IMR-90 (cell line): ENCODE measurements around the gene CRYGS. TPM values are rescaled to one million over a fixed set of nuclear protein-coding genes. Genes with fewer than 3 reads are reported as not detected.

Experiments used
- ATAC-seq: fragments of 200-7000 bp; cut with Tn5 transposase; 2 replicates; pipeline ENCODE4 v1.9.1; 2020; ENCODE audit warnings: low read depth, mild to moderate bottlenecking, moderate library complexity
- BruUV-seq: library from RNA; stranded (reverse); fragments of 400-500 nt; replicated peaks from 2 replicates; lab custom pipeline; 2021; lab: Mats Ljungman, UMichigan
- CTCF ChIA-PET: fragments of 300-600 bp; formaldehyde crosslinking; extraction: SDS; loops from one replicate; lab custom pipeline; 2021; ENCODE audit warnings: antibody characterized with exemption; lab: Yijun Ruan, JAX
- POLR2A ChIA-PET: fragments of 300-600 bp; sonication (Branson Sonifier 250); formaldehyde crosslinking; loops from one replicate; lab custom pipeline; 2022; ENCODE audit warnings: antibody characterized with exemption; ENCODE audit not compliant: unreplicated experiment; lab: Charles Lee
- DNase-seq: peaks from one replicate; pipeline ENCODE4 v3.0.0; 2013
- H2AFZ ChIP-seq: replicated peaks from 2 replicates; pipeline ENCODE3; 2013; ENCODE audit warnings: low read length, mild to moderate bottlenecking; ENCODE audit not compliant: poor library complexity
- H2AK5ac ChIP-seq: 2 replicates; pipeline ENCODE4 v1.6.1; 2013; ENCODE audit warnings: low read depth, low read length, inconsistent platforms
- H2AK9ac ChIP-seq: replicated peaks from 2 replicates; pipeline ENCODE3; 2013; ENCODE audit warnings: mild to moderate bottlenecking, low read depth, low read length, moderate library complexity; ENCODE audit not compliant: poor library complexity
- H2BK120ac ChIP-seq: 2 replicates; pipeline ENCODE4 v1.6.1; 2013; ENCODE audit warnings: low read depth, low read length, inconsistent platforms
- H2BK15ac ChIP-seq: 3 replicates; pipeline ENCODE4 v1.6.1; 2013; ENCODE audit warnings: low read depth, low read length, inconsistent platforms
- H2BK20ac ChIP-seq: 2 replicates; pipeline ENCODE4 v1.6.1; 2013; ENCODE audit warnings: low read depth, mild to moderate bottlenecking, inconsistent platforms, low read length, moderate library complexity
- H2BK5ac ChIP-seq: 2 replicates; pipeline ENCODE4 v1.6.1; 2013; ENCODE audit warnings: mild to moderate bottlenecking, low read depth, low read length, inconsistent platforms; ENCODE audit not compliant: poor library complexity, severe bottlenecking
- H3K14ac ChIP-seq: replicated peaks from 2 replicates; pipeline ENCODE4 v1.6.1; 2013; ENCODE audit warnings: low read depth, low read length, inconsistent platforms
- H3K18ac ChIP-seq: 2 replicates; pipeline ENCODE4 v1.6.1; 2013; ENCODE audit warnings: low read depth, low read length, control low read depth
- H3K23ac ChIP-seq: 2 replicates; pipeline ENCODE4 v1.6.1; 2013; ENCODE audit warnings: low read depth, low read length, inconsistent platforms
- H3K27ac ChIP-seq: 2 replicates; pipeline ENCODE4 v1.5.1; 2013; ENCODE audit warnings: mild to moderate bottlenecking, control low read depth, low read length; ENCODE audit not compliant: insufficient read depth
- H3K27me3 ChIP-seq: 2 replicates; pipeline ENCODE4 v1.6.1; 2013; ENCODE audit warnings: low read length; ENCODE audit not compliant: control insufficient read depth, insufficient read depth
- H3K36me3 ChIP-seq: 2 replicates; pipeline ENCODE4 v1.6.1; 2013; ENCODE audit warnings: low read length, mixed read lengths; ENCODE audit not compliant: control insufficient read depth, insufficient read depth
- H3K4ac ChIP-seq: 2 replicates; pipeline ENCODE4 v1.6.1; 2013; ENCODE audit warnings: low read depth, low read length, inconsistent platforms
- H3K4me1 ChIP-seq: 2 replicates; pipeline ENCODE4 v1.6.1; 2013; ENCODE audit warnings: low read length, mixed read lengths; ENCODE audit not compliant: control insufficient read depth, insufficient read depth
- H3K4me2 ChIP-seq: 2 replicates; pipeline ENCODE4 v1.6.1; 2013; ENCODE audit warnings: low read depth, mild to moderate bottlenecking, control low read depth, low read length, moderate library complexity
- H3K4me3 ChIP-seq: 2 replicates; pipeline ENCODE4 v1.5.1; 2013; ENCODE audit warnings: low read depth, mild to moderate bottlenecking, control low read depth, low read length, moderate library complexity; ENCODE audit not compliant: insufficient read depth
- H3K56ac ChIP-seq: 2 replicates; pipeline ENCODE4 v1.6.1; 2013; ENCODE audit warnings: low read length, inconsistent platforms; ENCODE audit not compliant: insufficient read depth; ENCODE audit errors: extremely low read depth
- H3K79me1 ChIP-seq, 2 experiments: 2 replicates each; pipeline ENCODE4 v1.6.1; 2013; ENCODE audit warnings: low read length in 2 of 2, inconsistent platforms in 1 of 2, low read depth in 1 of 2
- H3K9ac ChIP-seq: 2 replicates; pipeline ENCODE4 v1.6.1; 2013; ENCODE audit warnings: low read depth, low read length, control low read depth
- H3K9me1 ChIP-seq: 2 replicates; pipeline ENCODE4 v1.6.1; 2013; ENCODE audit warnings: low read length, inconsistent platforms; ENCODE audit not compliant: insufficient read depth
- H3K9me3 ChIP-seq: 2 replicates; pipeline ENCODE4 v1.6.1; 2013; ENCODE audit warnings: low read length; ENCODE audit not compliant: control insufficient read depth, insufficient read depth
- H4K20me1 ChIP-seq: 2 replicates; pipeline ENCODE4 v1.6.1; 2013; ENCODE audit warnings: low read length, inconsistent platforms; ENCODE audit not compliant: insufficient read depth
- H4K5ac ChIP-seq: 2 replicates; pipeline ENCODE4 v1.6.1; 2013; ENCODE audit warnings: mild to moderate bottlenecking, low read depth, low read length, control low read depth
- H4K8ac ChIP-seq, 2 experiments: 2 replicates each; pipeline ENCODE4 v1.6.1; 2013; ENCODE audit warnings: low read depth in 2 of 2, low read length in 2 of 2, control low read depth in 1 of 2, inconsistent platforms in 1 of 2
- H4K91ac ChIP-seq: 2 replicates; pipeline ENCODE4 v1.6.1; 2013; ENCODE audit warnings: low read depth, low read length, inconsistent platforms; ENCODE audit not compliant: insufficient read depth
- BHLHE40 ChIP-seq: fragments of 150-350 bp; IDR thresholded peaks from 2 replicates; pipeline ENCODE4 v1.6.1; 2016; ENCODE audit warnings: mild to moderate bottlenecking, low read depth, low read length
- CEBPB ChIP-seq: IDR thresholded peaks from 2 replicates; pipeline ENCODE4 v1.6.1; 2012; ENCODE audit warnings: low read depth, low read length, improper control_type of control experiment
- CHD1 ChIP-seq: IDR thresholded peaks from 2 replicates; pipeline ENCODE4 v1.6.1; 2012; ENCODE audit warnings: low read depth, low read length, improper control_type of control experiment
- FOS ChIP-seq: fragments of 150-350 bp; IDR thresholded peaks from 2 replicates; pipeline ENCODE4 v1.6.1; 2016; ENCODE audit warnings: low read depth, low read length
- MAFK ChIP-seq: IDR thresholded peaks from 2 replicates; pipeline ENCODE4 v1.6.1; 2012; ENCODE audit warnings: low read depth, low read length, improper control_type of control experiment
- MAZ ChIP-seq: IDR thresholded peaks from 2 replicates; pipeline ENCODE4 v1.6.1; 2012; ENCODE audit warnings: low read depth, mild to moderate bottlenecking, low read length, improper control_type of control experiment, moderate library complexity, borderline replicate concordance
- MXI1 ChIP-seq: IDR thresholded peaks from 2 replicates; pipeline ENCODE4 v1.6.1; 2012; ENCODE audit warnings: low read depth, mild to moderate bottlenecking, low read length, moderate library complexity, borderline replicate concordance
- NFE2L2 ChIP-seq: fragments of 150-350 bp; IDR thresholded peaks from 2 replicates; pipeline ENCODE4 v1.6.1; 2016; ENCODE audit warnings: low read depth, mild to moderate bottlenecking, low read length
- POLR2A ChIP-seq: IDR thresholded peaks from 2 replicates; pipeline ENCODE4 v1.6.1; 2012; ENCODE audit warnings: mild to moderate bottlenecking, low read depth, low read length
- RAD21 ChIP-seq: IDR thresholded peaks from 2 replicates; pipeline ENCODE4 v1.6.1; 2012; ENCODE audit warnings: low read length, improper control_type of control experiment
- RCOR1 ChIP-seq: IDR thresholded peaks from 2 replicates; pipeline ENCODE4 v1.6.1; 2012; ENCODE audit warnings: mild to moderate bottlenecking, low read length, improper control_type of control experiment; ENCODE audit not compliant: insufficient replicate concordance
- RFX5 ChIP-seq: IDR thresholded peaks from 2 replicates; pipeline ENCODE4 v1.8.0; 2012; ENCODE audit warnings: low read depth, mild to moderate bottlenecking, low read length, moderate library complexity
- SMC3 ChIP-seq: fragments of 150-350 bp; IDR thresholded peaks from 2 replicates; pipeline ENCODE4 v1.6.1; 2016; ENCODE audit warnings: low read depth, mild to moderate bottlenecking, antibody characterized with exemption, low read length, moderate library complexity
- WGBS, 2 experiments: methylation state at CpG; one replicate each; pipeline versions ENCODE4 v1.1.5 to v1.1.7; 2013; ENCODE audit warnings: missing lambda C conversion rate in 2 of 2; ENCODE audit not compliant: insufficient read length in 1 of 2; ENCODE audit errors: extremely low coverage in 2 of 2; 5-methylcytosine and 5-hydroxymethylcytosine counted together
- dilution Hi-C: fragments of 300-500 bp; cut with HindIII; formaldehyde crosslinking; loops from one replicate; pipeline ENCODE4 v1.14.3; 2018; ENCODE audit warnings: low sequenced_read_pairs; ENCODE audit not compliant: unreplicated experiment
- in situ Hi-C: fragments of 300-500 bp; cut with MboI; formaldehyde crosslinking; loops from 3 replicates; pipeline ENCODE4 v1.14.3; 2019; ENCODE audit warnings: low sequenced_read_pairs, inconsistent platforms, mixed read lengths
- intact Hi-C: fragments of 100-400 bp; cut with micrococcal nuclease; formaldehyde crosslinking; loops from 2 replicates; pipeline ENCODE4 v1.10.0; 2022
- polyA plus RNA-seq, 3 experiments: library from polyadenylated mRNA; depleted of rRNA; stranded (reverse); fragments of >200 nt; gene quantifications; 2 replicates each; pipeline ENCODE4 v1.2.3, GENCODE V29; 2012; ENCODE audit warnings: low replicate concordance in 1 of 3
- total RNA-seq: library from RNA; depleted of rRNA; stranded (reverse); fragments of >200 nt; gene quantifications from 2 replicates; pipeline ENCODE4 v1.2.3, GENCODE V29; 2012
- TF ChIP-seq, protein P1 (sequence below): fragments of 150-350 bp; IDR thresholded peaks from 2 replicates; pipeline ENCODE4 v1.6.1; 2016; ENCODE audit warnings: low read depth, mild to moderate bottlenecking, low read length, moderate library complexity, borderline replicate concordance
- TF ChIP-seq, protein P2 (sequence below): conservative IDR thresholded peaks from 2 replicates; pipeline ENCODE4 v1.5.1; 2012; ENCODE audit warnings: mild to moderate bottlenecking, low read depth, low read length, improper control_type of control experiment
- TF ChIP-seq, protein P3 (sequence below): fragments of 150-350 bp; IDR thresholded peaks from 2 replicates; pipeline ENCODE4 v1.6.1; 2017; ENCODE audit warnings: mild to moderate bottlenecking, antibody characterized with exemption, low read length, low read depth

CRYGS gene
- total and polyA plus RNA-seq, 2 of the 4 experiments (the other 2 are of a cell fraction): 0.36 to 2.1 TPM

DNA sequence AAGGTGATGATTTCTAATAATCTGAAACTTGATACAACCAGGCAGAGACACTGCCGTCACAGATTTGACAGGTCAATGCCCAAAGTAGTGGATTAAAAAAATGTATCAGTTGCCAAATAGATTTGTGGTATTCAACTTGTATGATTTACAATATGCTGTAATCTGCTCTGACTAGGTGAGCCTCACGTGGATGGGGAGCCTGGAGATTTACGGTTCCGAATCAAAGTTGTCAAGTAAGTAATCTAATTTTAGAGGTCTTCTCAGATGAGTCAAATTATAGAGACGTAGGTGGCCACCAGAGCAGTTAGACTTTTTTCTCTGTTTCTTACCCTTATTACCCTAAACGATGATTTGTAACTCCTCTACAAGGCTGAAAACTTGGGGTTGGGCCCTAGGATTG is 38.4 kb upstream of the CRYGS start:
- no peaks in the 10 kb centered on the region for H4K20me1 ChIP-seq
- no peak overlapping the region for H3K27ac ChIP-seq
- no peak overlapping the region for H4K5ac ChIP-seq
- WGBS, 2 experiments: no CpG with 5 or more reads among the region's 6 CpGs
- H3K79me1 ChIP-seq: no peaks in the 10 kb centered on the region
- H2BK20ac ChIP-seq: no peak overlapping the region
- no peak overlapping the region for H2AFZ ChIP-seq
- TF ChIP-seq CHD1 (no peak), RAD21 (no peak), MXI1 (no peak), RCOR1 (no peak), MAFK (no peak), BHLHE40 (no peak), RFX5 (no peak), POLR2A (no peak), CEBPB (no peak), FOS (no peak), NFE2L2 (no peak), MAZ (no peak), SMC3 (no peak)
- TF ChIP-seq, protein P1, sequence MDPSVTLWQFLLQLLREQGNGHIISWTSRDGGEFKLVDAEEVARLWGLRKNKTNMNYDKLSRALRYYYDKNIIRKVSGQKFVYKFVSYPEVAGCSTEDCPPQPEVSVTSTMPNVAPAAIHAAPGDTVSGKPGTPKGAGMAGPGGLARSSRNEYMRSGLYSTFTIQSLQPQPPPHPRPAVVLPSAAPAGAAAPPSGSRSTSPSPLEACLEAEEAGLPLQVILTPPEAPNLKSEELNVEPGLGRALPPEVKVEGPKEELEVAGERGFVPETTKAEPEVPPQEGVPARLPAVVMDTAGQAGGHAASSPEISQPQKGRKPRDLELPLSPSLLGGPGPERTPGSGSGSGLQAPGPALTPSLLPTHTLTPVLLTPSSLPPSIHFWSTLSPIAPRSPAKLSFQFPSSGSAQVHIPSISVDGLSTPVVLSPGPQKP: no peak
- TF ChIP-seq, protein P2, sequence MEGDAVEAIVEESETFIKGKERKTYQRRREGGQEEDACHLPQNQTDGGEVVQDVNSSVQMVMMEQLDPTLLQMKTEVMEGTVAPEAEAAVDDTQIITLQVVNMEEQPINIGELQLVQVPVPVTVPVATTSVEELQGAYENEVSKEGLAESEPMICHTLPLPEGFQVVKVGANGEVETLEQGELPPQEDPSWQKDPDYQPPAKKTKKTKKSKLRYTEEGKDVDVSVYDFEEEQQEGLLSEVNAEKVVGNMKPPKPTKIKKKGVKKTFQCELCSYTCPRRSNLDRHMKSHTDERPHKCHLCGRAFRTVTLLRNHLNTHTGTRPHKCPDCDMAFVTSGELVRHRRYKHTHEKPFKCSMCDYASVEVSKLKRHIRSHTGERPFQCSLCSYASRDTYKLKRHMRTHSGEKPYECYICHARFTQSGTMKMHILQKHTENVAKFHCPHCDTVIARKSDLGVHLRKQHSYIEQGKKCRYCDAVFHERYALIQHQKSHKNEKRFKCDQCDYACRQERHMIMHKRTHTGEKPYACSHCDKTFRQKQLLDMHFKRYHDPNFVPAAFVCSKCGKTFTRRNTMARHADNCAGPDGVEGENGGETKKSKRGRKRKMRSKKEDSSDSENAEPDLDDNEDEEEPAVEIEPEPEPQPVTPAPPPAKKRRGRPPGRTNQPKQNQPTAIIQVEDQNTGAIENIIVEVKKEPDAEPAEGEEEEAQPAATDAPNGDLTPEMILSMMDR: no peak
- TF ChIP-seq, protein P3, sequence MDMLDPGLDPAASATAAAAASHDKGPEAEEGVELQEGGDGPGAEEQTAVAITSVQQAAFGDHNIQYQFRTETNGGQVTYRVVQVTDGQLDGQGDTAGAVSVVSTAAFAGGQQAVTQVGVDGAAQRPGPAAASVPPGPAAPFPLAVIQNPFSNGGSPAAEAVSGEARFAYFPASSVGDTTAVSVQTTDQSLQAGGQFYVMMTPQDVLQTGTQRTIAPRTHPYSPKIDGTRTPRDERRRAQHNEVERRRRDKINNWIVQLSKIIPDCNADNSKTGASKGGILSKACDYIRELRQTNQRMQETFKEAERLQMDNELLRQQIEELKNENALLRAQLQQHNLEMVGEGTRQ: no peak
- H3K4ac ChIP-seq: no peak overlapping the region
- H3K23ac ChIP-seq: no peak overlapping the region
- H2BK5ac ChIP-seq: no peak overlapping the region
- H3K4me2 ChIP-seq: no peak overlapping the region
- dilution Hi-C loops (no loop called here), intact Hi-C loops (no loop called here), in situ Hi-C loops (no loop called here)
- ATAC-seq: no peak
- no peak overlapping the region for H3K18ac ChIP-seq
- H3K36me3 ChIP-seq: peaks cover 20% of the 10 kb centered on the region
- ChIA-PET CTCF (no interaction called here), POLR2A (interaction anchor here (0.5 kb wide), 1 partner anchor 12 kb away, joined by 4 read pairs; the partner anchor contains the start of gene DNAJB11)
- no peak overlapping the region for H2BK120ac ChIP-seq
- no peak overlapping the region for H3K14ac ChIP-seq
- H4K91ac ChIP-seq: no peak overlapping the region
- no peak for DNase-seq
- H2AK5ac ChIP-seq: no peak overlapping the region
- no peak overlapping the region for H2AK9ac ChIP-seq
- H3K56ac ChIP-seq: no peak overlapping the region
- no peak overlapping the region for H3K4me3 ChIP-seq
- no peaks in the 10 kb centered on the region; the same call in 1 of the 2 replicates for H3K4me1 ChIP-seq
- no peak overlapping the region for H2BK15ac ChIP-seq
- no peaks in the 10 kb centered on the region for H3K9me1 ChIP-seq
- H3K27me3 ChIP-seq: no peaks in the 10 kb centered on the region
- no peak overlapping the region for H3K9ac ChIP-seq
- H3K9me3 ChIP-seq: no peaks in the 10 kb centered on the region
- no TSS peak for BruUV-seq
- H4K8ac ChIP-seq: no peak overlapping the region
